GM23338 (cell line): ENCODE results near the gene CACNA1D. TPM values are rescaled to one million over a fixed set of nuclear protein-coding genes. Genes with fewer than 3 reads are reported as not detected.

Source experiments
- ATAC-seq: fragments of 200-7000 bp; cut with Tn5 transposase; 3 replicates; pipeline ENCODE4 v1.9.1; 2020
- DNase-seq: peaks from one replicate; pipeline ENCODE4 v3.0.0-alpha.2; 2015; ENCODE audit warnings: low spot score
- H2AFZ ChIP-seq: fragments of 200-600 bp; sonication (generic); 2 replicates; pipeline ENCODE4 v1.8.0; 2016; ENCODE audit warnings: antibody characterized with exemption, mild to moderate bottlenecking, moderate library complexity
- H3F3A ChIP-seq: fragments of 200-600 bp; sonication (generic); replicated peaks from 2 replicates; pipeline ENCODE4 v1.8.0; 2017; ENCODE audit warnings: antibody characterized with exemption, mixed run types, low read depth
- H3K27ac ChIP-seq: fragments of 200-600 bp; sonication (generic); 2 replicates; pipeline ENCODE4 v1.6.1; 2016; ENCODE audit warnings: low read depth
- H3K27me3 ChIP-seq: fragments of 200-600 bp; sonication (generic); 2 replicates; pipeline ENCODE4 v1.8.0; 2016; ENCODE audit warnings: mild to moderate bottlenecking, mixed run types, moderate library complexity; ENCODE audit not compliant: insufficient read depth
- H3K36me3 ChIP-seq: fragments of 200-600 bp; sonication (generic); 2 replicates; pipeline ENCODE4 v1.8.0; 2016; ENCODE audit warnings: mild to moderate bottlenecking; ENCODE audit not compliant: insufficient read depth
- H3K4me1 ChIP-seq: fragments of 200-600 bp; sonication (generic); 2 replicates; pipeline ENCODE4 v1.8.0; 2016; ENCODE audit warnings: mild to moderate bottlenecking, moderate library complexity; ENCODE audit not compliant: insufficient read depth
- H3K4me2 ChIP-seq: fragments of 200-600 bp; sonication (generic); 2 replicates; pipeline ENCODE4 v1.7.1; 2017; ENCODE audit warnings: mixed run types
- H3K4me3 ChIP-seq: fragments of 200-600 bp; sonication (generic); 2 replicates; pipeline ENCODE4 v1.6.1; 2016; ENCODE audit warnings: mixed run types
- H3K79me2 ChIP-seq: fragments of 200-600 bp; sonication (generic); replicated peaks from 2 replicates; pipeline ENCODE4 v1.8.0; 2017; ENCODE audit warnings: mild to moderate bottlenecking; ENCODE audit not compliant: insufficient read depth
- H3K9me2 ChIP-seq: fragments of 200-600 bp; sonication (generic); 2 replicates; pipeline ENCODE4 v1.8.0; 2017; ENCODE audit not compliant: insufficient read depth
- H4K20me1 ChIP-seq: fragments of 200-600 bp; sonication (generic); replicated peaks from 2 replicates; pipeline ENCODE4 v1.8.0; 2017; ENCODE audit warnings: mild to moderate bottlenecking; ENCODE audit not compliant: insufficient read depth
- H3K27ac Mint-ChIP-seq: 2 replicates; pipeline ENCODE4 v1.8.0; 2020; ENCODE audit warnings: inconsistent platforms, mild to moderate bottlenecking, moderate library complexity, mixed read lengths
- H3K27me3 Mint-ChIP-seq: 3 replicates; pipeline ENCODE4 v1.8.0; 2022; ENCODE audit warnings: low read depth, mild to moderate bottlenecking, moderate library complexity, mixed read lengths, inconsistent platforms; ENCODE audit not compliant: insufficient read depth, poor library complexity
- H3K36me3 Mint-ChIP-seq: 3 replicates; pipeline ENCODE4 v1.8.0; 2021; ENCODE audit warnings: low read depth, mild to moderate bottlenecking, inconsistent platforms, moderate library complexity, mixed read lengths
- H3K4me1 Mint-ChIP-seq: 3 replicates; pipeline ENCODE4 v1.8.0; 2020; ENCODE audit warnings: mild to moderate bottlenecking, inconsistent platforms, mixed read lengths
- H3K4me3 Mint-ChIP-seq: 3 replicates; pipeline ENCODE4 v1.8.0; 2021; ENCODE audit warnings: moderate library complexity, mild to moderate bottlenecking, inconsistent platforms, mixed read lengths
- H3K9me3 Mint-ChIP-seq: 3 replicates; pipeline ENCODE4 v1.8.0; 2020; ENCODE audit warnings: moderate library complexity, mild to moderate bottlenecking, inconsistent platforms, mixed read lengths
- EZH2 ChIP-seq: fragments of 200-600 bp; sonication (generic); IDR thresholded peaks from one replicate; pipeline ENCODE4 v1.8.0; 2017; ENCODE audit warnings: antibody characterized with exemption, mild to moderate bottlenecking, low read depth; ENCODE audit not compliant: unreplicated experiment
- EZH2phosphoT487 ChIP-seq: fragments of 200-600 bp; sonication (generic); IDR thresholded peaks from one replicate; pipeline ENCODE4 v1.8.1; 2018; ENCODE audit warnings: antibody characterized with exemption; ENCODE audit not compliant: unreplicated experiment
- JUNB ChIP-seq: IDR thresholded peaks from one replicate; pipeline ENCODE4 v1.6.1; 2016; ENCODE audit warnings: antibody characterized with exemption; ENCODE audit not compliant: unreplicated experiment
- NANOG ChIP-seq: IDR thresholded peaks from 2 replicates; pipeline ENCODE4 v1.6.1; 2016; ENCODE audit warnings: antibody characterized with exemption, borderline replicate concordance
- REST ChIP-seq: IDR thresholded peaks from one replicate; pipeline ENCODE4 v1.6.1; 2018; ENCODE audit warnings: antibody characterized with exemption; ENCODE audit not compliant: unreplicated experiment
- STAT1 ChIP-seq: IDR thresholded peaks from one replicate; pipeline ENCODE4 v1.6.1; 2016; ENCODE audit warnings: antibody characterized with exemption; ENCODE audit not compliant: unreplicated experiment
- ZNF114 ChIP-seq: fragments of 250-450 bp; sonication (Bioruptor Pico); IDR thresholded peaks from 2 replicates; pipeline ENCODE4 v1.5.0; 2020; ENCODE audit warnings: mild to moderate bottlenecking, moderate library complexity
- ZNF462 ChIP-seq: fragments of 250-450 bp; sonication (Bioruptor Pico); IDR thresholded peaks from 2 replicates; pipeline ENCODE4 v1.5.0; 2020; ENCODE audit warnings: mild to moderate bottlenecking, moderate library complexity
- polyA plus RNA-seq: library from polyadenylated mRNA; unstranded; fragments of >200 nt; fragmentation: Nextera tagmentation; extraction: Ambion mirVana; gene quantifications from 2 replicates; pipeline ENCODE4 v1.2.1, GENCODE V29; 2016
- total RNA-seq: library from RNA; depleted of rRNA; stranded (reverse); fragments of >200 nt; shearing (Covaris generic); gene quantifications from 2 replicates; pipeline ENCODE4 v1.2.3, GENCODE V29; 2014

CACNA1D gene
- total and polyA plus RNA-seq, 2 experiments from 2014 or later: 1.7 to 1.8 TPM

GRCh38 chr3:53821631-53822121 lies 327.3 kb downstream of the CACNA1D start:
- no peak overlapping the region for H3K4me2 ChIP-seq
- Mint-ChIP-seq H3K27me3 (peaks cover 2% of the 10 kb centered on the region), H3K4me1 (peaks cover 10% of the 10 kb centered on the region), H3K36me3 (peaks cover 12% of the 10 kb centered on the region; the same call in 1 of the 3 replicates), H3K4me3 (no peak overlapping the region), H3K27ac (no peak overlapping the region), H3K9me3 (no peaks in the 10 kb centered on the region)
- H3K9me2 ChIP-seq: no peaks in the 10 kb centered on the region
- no peak overlapping the region for H3K4me3 ChIP-seq
- H3K27me3 ChIP-seq: no peaks in the 10 kb centered on the region
- H2AFZ ChIP-seq: no peak overlapping the region
- H3K4me1 ChIP-seq: no peaks in the 10 kb centered on the region
- H3F3A ChIP-seq: no peaks in the 10 kb centered on the region
- TF ChIP-seq STAT1 (no peak), NANOG (no peak), ZNF462 (CRISPR knock-in tag) (no peak), ZNF114 (CRISPR knock-in tag) (no peak), REST (no peak), EZH2phosphoT487 (no peak), EZH2 (no peak), JUNB (no peak)
- H4K20me1 ChIP-seq: no peaks in the 10 kb centered on the region; the same call in 1 of the 2 replicates
- H3K27ac ChIP-seq: no peak overlapping the region
- no peaks in the 10 kb centered on the region for H3K79me2 ChIP-seq
- ATAC-seq (no peak), DNase-seq (no peak)
- no peaks in the 10 kb centered on the region; the same call in 1 of the 2 replicates for H3K36me3 ChIP-seq
